DOHH2 (cell line): ENCODE data around the gene TC2N.

ENCODE experiments used
- H3F3A ChIP-seq: fragments of 200-600 bp; sonication (generic), shearing (Covaris generic); 2 replicates; pipeline ENCODE4 v1.6.0; 2016; ENCODE audit warnings: antibody characterized with exemption, mild to moderate bottlenecking; ENCODE audit not compliant: control insufficient read depth, insufficient read depth
- H3K27ac ChIP-seq: fragments of 200-600 bp; sonication (generic); 2 replicates; pipeline ENCODE4 v1.5.1; 2014; ENCODE audit warnings: low read depth, mild to moderate bottlenecking, low read length, moderate library complexity
- H3K27me3 ChIP-seq: fragments of 200-600 bp; sonication (generic); 2 replicates; pipeline ENCODE4 v1.6.1; 2014; ENCODE audit warnings: mild to moderate bottlenecking, low read length, mixed read lengths; ENCODE audit not compliant: control insufficient read depth
- H3K36me3 ChIP-seq: fragments of 200-600 bp; sonication (generic); 2 replicates; pipeline ENCODE4 v1.6.1; 2014; ENCODE audit warnings: mild to moderate bottlenecking, low read length, moderate library complexity, mixed read lengths; ENCODE audit not compliant: control insufficient read depth
- H3K4me1 ChIP-seq: fragments of 200-600 bp; sonication (generic); 2 replicates; pipeline ENCODE4 v1.6.1; 2014; ENCODE audit warnings: mild to moderate bottlenecking, low read length, mixed read lengths; ENCODE audit not compliant: control insufficient read depth
- H3K4me2 ChIP-seq: fragments of 200-600 bp; sonication (generic); 2 replicates; pipeline ENCODE4 v1.6.0; 2014; ENCODE audit warnings: mild to moderate bottlenecking, low read length, moderate library complexity
- H3K4me3 ChIP-seq: fragments of 200-600 bp; sonication (generic); 2 replicates; pipeline ENCODE4 v1.5.1; 2014; ENCODE audit warnings: mild to moderate bottlenecking, low read length, mixed read lengths
- H3K79me2 ChIP-seq: fragments of 200-600 bp; sonication (generic); 2 replicates; pipeline ENCODE4 v1.6.1; 2014; ENCODE audit warnings: mild to moderate bottlenecking, low read length, mixed read lengths; ENCODE audit not compliant: control insufficient read depth
- H3K9me2 ChIP-seq: fragments of 200-600 bp; sonication (generic); replicated peaks from 2 replicates; pipeline ENCODE4 v1.6.1; 2014; ENCODE audit warnings: mild to moderate bottlenecking, low read length, mixed read lengths; ENCODE audit not compliant: control insufficient read depth
- H3K9me3 ChIP-seq: fragments of 200-600 bp; sonication (generic); 2 replicates; pipeline ENCODE4 v1.6.1; 2014; ENCODE audit warnings: antibody characterized with exemption, low read length, mixed read lengths; ENCODE audit not compliant: control insufficient read depth, insufficient read depth
- H4K20me1 ChIP-seq: fragments of 200-600 bp; sonication (generic); 2 replicates; pipeline ENCODE4 v1.6.0; 2014; ENCODE audit warnings: low read depth, mild to moderate bottlenecking, antibody characterized with exemption, low read length, moderate library complexity; ENCODE audit not compliant: control insufficient read depth, insufficient read depth
- CTCF ChIP-seq: fragments of 200-600 bp; sonication (generic); IDR thresholded peaks from one replicate; pipeline ENCODE4 v1.5.1; 2014; ENCODE audit warnings: antibody characterized with exemption, mild to moderate bottlenecking, low read depth, low read length; ENCODE audit not compliant: poor library complexity, severe bottlenecking
- EZH2phosphoT487 ChIP-seq: fragments of 200-600 bp; sonication (generic); IDR thresholded peaks from 2 replicates; pipeline ENCODE4 v1.6.1; 2017; ENCODE audit warnings: borderline replicate concordance, mild to moderate bottlenecking, antibody characterized with exemption, low read length, moderate library complexity, mixed read lengths

The TC2N gene

GRCh38 chr14:91770185-91770584 lies 97.2 kb downstream of the TC2N start:
- Histone ChIP-seq H3K27me3 (no peaks in the 10 kb centered on the region), H3K4me2 (no peak overlapping the region), H3K27ac (no peak overlapping the region), H3K36me3 (no peaks in the 10 kb centered on the region), H3K79me2 (no peaks in the 10 kb centered on the region), H3K9me2 (no peaks in the 10 kb centered on the region), H4K20me1 (no peaks in the 10 kb centered on the region), H3F3A (no peaks in the 10 kb centered on the region), H3K4me3 (no peak overlapping the region), H3K4me1 (peaks cover 12% of the 10 kb centered on the region), H3K9me3 (no peaks in the 10 kb centered on the region)
- TF ChIP-seq CTCF = no peak
- no peak for TF ChIP-seq EZH2phosphoT487

GRCh38 chr14:91755570-91756295 lies 111.6 kb downstream of the TC2N start:
- TF ChIP-seq EZH2phosphoT487 (no peak), CTCF (no peak)
- Histone ChIP-seq H4K20me1 (no peaks in the 10 kb centered on the region), H3F3A (no peaks in the 10 kb centered on the region), H3K9me2 (no peaks in the 10 kb centered on the region), H3K9me3 (no peaks in the 10 kb centered on the region), H3K79me2 (no peaks in the 10 kb centered on the region), H3K4me2 (no peak overlapping the region), H3K4me3 (no peak overlapping the region), H3K27me3 (peaks cover 18% of the 10 kb centered on the region), H3K36me3 (no peaks in the 10 kb centered on the region), H3K27ac (no peak overlapping the region), H3K4me1 (no peaks in the 10 kb centered on the region)

DNA sequence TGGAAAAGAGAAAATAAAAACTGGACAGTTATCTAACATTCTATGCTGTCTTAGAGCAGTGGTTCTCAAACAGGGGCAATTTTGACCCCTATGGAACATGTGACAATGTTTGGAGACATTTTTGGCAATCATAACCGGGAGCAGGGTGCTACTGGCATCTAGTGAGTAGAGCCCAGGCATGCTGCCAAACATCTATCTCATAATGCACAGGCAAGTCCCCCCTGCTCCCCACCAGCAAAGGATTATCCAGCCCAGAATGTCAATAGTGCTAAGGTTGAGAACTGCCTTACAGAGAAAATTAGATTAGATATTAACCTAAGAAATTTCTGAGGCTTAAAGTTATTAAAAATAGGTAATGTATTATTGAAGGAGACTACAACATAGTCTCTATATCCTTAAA lies 112.5 kb downstream of the TC2N start:
- Histone ChIP-seq H3K9me2 (no peaks in the 10 kb centered on the region), H4K20me1 (no peaks in the 10 kb centered on the region), H3K4me3 (no peak overlapping the region), H3K36me3 (no peaks in the 10 kb centered on the region), H3K4me1 (no peaks in the 10 kb centered on the region), H3K27ac (no peak overlapping the region), H3K9me3 (no peaks in the 10 kb centered on the region), H3K4me2 (no peak overlapping the region), H3K27me3 (peaks cover 18% of the 10 kb centered on the region), H3F3A (no peaks in the 10 kb centered on the region), H3K79me2 (no peaks in the 10 kb centered on the region)
- TF ChIP-seq CTCF (no peak), EZH2phosphoT487 (no peak)
